ENCODE measurements around the gene RASSF9.

RASSF9 gene

DNA sequence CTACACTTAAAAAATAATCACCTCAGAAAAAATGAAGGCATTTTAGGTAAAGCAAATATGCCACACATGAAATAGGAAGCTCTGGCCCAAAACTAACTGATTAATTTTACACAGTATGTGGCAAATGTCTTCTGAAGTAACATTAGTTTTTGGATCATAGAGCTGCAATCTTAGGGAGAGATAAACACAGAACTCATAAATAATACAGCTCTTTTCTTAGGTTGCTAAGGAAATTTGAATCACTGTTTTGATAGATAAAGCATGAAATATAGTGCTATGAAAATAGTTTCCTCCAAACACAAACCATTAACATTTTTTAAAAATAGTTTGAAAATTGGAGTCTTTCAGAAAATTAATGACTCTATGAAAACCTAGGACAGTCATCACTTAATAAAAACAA lies 15.0 kb downstream of the RASSF9 start:
- DNase-seq (ENCODE audit: low read depth), result no peak

DNA sequence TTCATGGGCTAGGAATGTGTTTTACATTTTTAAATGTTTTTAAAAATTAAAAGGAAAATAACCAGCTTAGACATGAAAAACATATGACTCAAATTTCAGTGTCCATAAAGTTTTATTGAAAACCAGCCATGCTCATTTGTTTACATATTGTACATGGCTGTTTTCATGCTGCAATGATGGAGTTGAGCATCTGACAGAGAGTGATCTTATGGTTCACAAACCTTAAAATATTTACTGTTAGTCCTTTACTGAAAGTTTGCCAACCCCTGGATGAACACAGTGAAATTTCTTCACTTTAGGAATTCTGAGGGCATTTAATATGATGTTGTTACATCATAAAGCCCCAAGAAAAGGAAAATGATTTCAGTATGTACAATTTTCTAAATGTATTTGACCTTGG lies 16.1 kb downstream of the RASSF9 start:
- DNase-seq (ENCODE audit: low read depth), result no peak

GRCh38 chr12:85814741-85815140 lies 21.5 kb downstream of the RASSF9 start:
- DNase-seq (ENCODE audit: low read depth), result no peak

GRCh38 chr12:85814071-85814470 lies 22.1 kb downstream of the RASSF9 start:
- DNase-seq (ENCODE audit: low read depth), result no peak

GRCh38 chr12:85809500-85809899 lies 26.7 kb downstream of the RASSF9 start:
- DNase-seq (ENCODE audit: low read depth), result no peak

DNA sequence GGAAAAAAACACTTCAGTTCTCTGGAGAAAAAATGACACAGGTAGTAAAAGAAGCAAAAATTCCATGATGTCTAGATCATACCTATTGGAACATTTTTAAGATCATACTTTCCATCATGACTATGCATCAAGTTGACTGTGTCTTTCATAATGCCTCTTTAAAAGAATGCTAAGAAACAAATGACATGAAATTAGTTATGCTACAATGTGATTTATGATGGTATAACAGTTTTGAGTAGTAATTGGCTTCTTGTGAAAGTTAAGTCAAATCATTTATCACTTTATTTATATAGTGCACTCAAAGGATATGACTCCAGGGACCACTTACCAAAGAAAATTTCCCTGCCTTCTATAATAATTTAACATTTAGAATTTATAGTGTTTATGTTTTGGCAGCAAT lies 28.5 kb downstream of the RASSF9 start:
- no peak for DNase-seq (ENCODE audit: low read depth)

- no peak for DNase-seq (ENCODE audit: low read depth)
These were observed 30.6 kb downstream of the RASSF9 start for GRCh38 chr12:85805654-85806053.

GRCh38 chr12:85804663-85805062 lies 31.5 kb downstream of the RASSF9 start:
- DNase-seq (ENCODE audit: low read depth), result no peak

DNA sequence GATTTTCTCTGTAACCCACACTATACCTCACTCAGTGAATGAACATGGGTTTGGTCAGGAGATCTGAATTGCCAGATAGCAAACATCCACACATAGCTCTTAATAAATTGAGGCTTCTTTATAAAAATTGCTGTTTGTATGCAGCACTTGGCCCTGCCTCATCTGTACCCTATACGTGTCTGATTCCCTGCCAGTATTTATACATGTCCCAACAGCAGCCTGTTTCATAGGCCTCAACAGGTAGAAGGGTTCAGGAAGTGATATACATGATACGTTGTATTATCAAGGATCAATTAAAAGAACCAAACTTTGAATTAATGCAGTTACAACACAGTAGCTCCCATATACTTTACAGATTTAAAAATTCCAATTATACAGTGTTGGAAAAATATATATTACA lies 32.3 kb downstream of the RASSF9 start:
- DNase-seq (ENCODE audit: low read depth), result no peak

DNA sequence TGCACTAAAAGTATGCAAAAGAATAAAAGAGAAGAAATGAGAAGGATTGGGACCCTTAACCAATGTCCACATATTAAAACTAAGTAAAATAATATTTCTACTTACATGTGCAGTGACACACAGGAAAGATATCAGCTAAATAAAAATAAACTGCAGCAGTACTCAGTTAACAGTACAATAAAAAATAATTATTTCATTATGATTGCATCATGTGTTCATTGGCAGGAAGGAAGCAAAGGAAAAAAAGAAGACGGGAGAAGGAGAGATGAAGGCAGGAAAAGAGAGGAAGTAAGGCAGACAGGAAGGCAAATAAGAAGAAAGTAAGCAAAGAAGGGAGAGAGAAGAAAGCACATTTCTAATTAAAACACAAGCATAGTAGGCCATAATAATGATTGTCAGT lies 33.0 kb downstream of the RASSF9 start:
- DNase-seq (ENCODE audit: low read depth), result no peak

GRCh38 chr12:85798122-85798521 lies 38.1 kb downstream of the RASSF9 start:
- DNase-seq (ENCODE audit: low read depth), result no peak

- DNase-seq (ENCODE audit: low read depth), result no peak
These were observed 40.2 kb downstream of the RASSF9 start for GRCh38 chr12:85796001-85796400.

- DNase-seq (ENCODE audit: low read depth), result no peak
These were observed 41.7 kb downstream of the RASSF9 start for GRCh38 chr12:85794531-85794930.

DNA sequence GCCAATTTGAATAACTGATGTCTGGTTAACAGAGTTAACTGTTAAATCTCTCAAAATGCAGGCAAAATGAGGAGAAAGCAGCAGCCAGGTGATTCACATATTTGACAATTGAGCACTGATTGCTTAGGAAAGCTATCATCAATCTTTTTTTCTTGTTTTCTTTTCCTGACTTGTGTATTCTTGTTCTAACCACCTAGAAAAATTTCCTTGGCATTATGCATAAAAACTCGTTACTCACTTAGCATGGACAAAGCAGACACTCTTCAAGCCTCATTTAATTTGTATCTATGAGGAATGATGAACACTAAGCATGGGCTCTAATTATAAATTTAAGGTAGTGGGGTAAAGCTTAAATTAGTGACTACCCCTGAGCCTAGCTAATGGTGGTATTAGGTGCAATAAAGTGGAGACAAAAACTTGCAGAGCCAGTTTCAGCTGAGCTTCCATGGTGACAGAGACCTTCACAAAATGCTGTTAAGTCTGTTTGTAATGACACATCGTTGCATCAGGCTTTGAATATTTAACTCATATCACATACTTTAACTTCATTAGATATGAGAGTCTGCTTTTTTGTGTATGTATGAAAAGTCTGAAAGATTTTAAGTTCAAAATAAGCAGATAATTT lies 52.0 kb downstream of the RASSF9 start:
- DNase-seq (ENCODE audit: low read depth), result no peak

DNA sequence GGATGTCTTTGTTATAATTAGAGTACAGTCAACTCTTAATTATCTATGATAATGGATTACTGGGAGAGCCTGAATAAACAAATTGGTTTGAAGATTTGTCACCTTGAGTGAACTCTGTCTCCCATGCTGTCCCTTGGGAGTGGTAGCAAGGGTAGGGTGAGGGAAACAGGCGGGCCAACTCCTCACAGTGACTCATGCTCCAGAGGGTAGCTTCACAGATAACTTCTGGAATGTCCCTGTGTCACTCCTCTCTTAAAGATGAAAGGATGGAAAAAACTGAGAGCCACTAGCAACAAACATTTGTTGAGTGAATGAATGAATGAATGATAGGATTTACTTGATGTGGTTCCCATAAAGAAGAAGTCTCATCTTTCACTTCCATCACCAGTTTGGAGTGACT lies 53.5 kb downstream of the RASSF9 start:
- DNase-seq (ENCODE audit: low read depth), result no peak

DNA sequence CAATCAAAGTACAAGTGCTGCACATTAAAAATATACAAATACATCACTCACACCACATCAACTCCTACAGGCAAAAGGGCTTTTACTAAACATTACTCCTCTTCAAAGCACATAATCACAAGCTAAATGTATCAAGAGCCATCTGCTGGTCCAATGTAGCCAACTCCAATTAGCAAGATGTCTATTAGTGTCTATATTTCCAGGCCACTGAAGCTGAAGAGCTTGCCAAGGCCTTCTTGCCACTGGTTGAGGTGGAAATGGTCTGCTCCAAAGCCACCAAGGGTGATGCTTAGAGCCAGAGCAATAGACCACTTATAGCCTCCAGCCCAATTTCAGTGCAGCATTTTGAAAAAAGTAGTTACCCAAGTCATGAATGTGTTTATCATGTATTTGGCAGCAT lies 54.4 kb downstream of the RASSF9 start:
- no peak for DNase-seq (ENCODE audit: low read depth)

DNA sequence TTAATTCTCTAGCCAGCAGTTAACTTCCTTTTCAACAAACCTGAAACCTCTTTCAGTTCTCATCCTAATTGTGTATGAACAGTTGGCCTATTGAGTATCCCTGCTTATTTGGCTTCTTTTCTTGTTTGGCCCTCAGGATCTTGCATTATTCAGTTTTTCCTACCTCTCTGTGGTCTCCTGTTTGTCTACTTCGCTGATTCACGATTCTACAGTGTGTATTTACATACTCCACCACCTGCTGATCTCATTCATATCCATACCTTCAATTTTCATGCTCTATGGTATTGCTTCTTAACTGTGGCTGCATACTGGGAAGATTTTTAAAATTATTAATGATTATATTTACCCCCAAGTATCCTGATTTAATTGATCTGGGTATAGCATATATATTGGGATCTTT lies 56.4 kb downstream of the RASSF9 start:
- DNase-seq (ENCODE audit: low read depth), result no peak

GRCh38 chr12:85775091-85775490 lies 61.1 kb downstream of the RASSF9 start:
- DNase-seq (ENCODE audit: low read depth), result no peak

DNA sequence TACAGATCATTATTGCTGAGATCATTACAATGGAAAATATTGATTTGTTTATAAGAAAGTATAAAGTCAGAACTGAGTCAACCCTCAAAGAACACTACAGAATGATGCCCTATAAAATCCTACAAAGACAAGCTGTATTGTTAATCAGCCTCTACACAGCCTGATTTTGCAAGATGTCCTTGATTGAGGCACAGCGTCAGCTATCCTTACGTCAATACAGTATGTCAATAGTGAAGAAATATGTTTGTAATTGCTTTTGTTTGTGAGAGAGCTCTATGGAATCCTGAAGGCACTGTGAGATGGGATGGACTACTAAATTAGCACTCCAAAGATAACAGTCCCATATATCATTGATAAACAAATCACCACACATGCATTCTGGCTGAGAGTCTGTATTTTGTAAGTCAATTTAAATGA lies 70.7 kb downstream of the RASSF9 start:
- DNase-seq (ENCODE audit: low read depth), result no peak

DNA sequence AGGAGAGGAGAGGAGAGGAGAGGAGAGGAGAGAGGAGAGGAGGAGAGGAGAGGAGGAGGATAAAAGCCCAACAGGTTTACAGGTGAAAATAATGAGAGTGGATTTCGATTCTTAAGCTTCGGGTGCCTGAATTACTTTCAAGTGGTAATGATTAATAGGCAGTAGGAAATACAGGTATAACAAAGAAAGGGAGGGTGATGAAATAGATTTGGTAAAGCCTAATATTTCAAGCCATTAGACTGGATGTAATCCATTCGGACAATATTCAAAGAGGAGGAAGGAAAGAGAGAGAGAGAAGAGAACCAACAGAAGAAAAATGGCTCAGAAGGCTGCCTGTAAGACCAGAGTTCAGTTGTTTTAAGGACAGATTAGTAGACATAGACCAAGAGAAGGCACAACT lies 76.6 kb downstream of the RASSF9 start:
- DNase-seq (ENCODE audit: low read depth), result no peak

DNA sequence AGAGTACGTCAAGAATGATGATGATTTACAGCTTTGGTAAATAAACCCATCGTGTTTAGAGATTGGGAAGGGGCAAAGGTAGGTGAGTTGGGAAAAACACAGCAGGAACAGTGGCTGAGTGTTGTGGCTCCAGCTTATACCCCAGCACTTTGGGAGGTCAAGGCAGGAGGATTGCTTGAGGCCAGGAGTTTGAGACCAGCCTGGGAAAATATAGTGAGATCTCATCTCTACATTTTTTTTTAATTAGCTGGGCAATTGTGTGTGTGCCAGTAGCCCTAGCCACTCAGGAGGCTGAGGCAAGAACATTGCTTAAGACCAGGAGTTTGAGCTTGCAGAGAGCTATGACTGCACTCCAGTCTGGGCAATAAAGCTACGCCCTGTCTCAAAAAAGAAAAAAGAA lies 77.1 kb downstream of the RASSF9 start:
- DNase-seq (ENCODE audit: low read depth), result no peak

GRCh38 chr12:85755760-85756159 lies 80.4 kb downstream of the RASSF9 start:
- no peak for DNase-seq (ENCODE audit: low read depth)

Data from CMK (cell line).